DND-41 (cell line): Measurements from ENCODE around the gene PHKB.

Source experiments
- ATAC-seq: fragments of 200-7000 bp; cut with Tn5 transposase; 3 replicates; pipeline ENCODE4 v1.9.1; 2021; ENCODE audit warnings: low read depth; ENCODE audit not compliant: insufficient read depth
- DNase-seq: peaks from one replicate; pipeline ENCODE4 v3.0.0-alpha.2; 2020
- H2AFZ ChIP-seq: 2 replicates; pipeline ENCODE4 v1.6.0; 2012; ENCODE audit warnings: low read depth, low read length
- H3K27ac ChIP-seq: 2 replicates; pipeline ENCODE4 v1.5.1; 2012; ENCODE audit warnings: low read length, inconsistent platforms
- H3K27me3 ChIP-seq: fragments of 200-600 bp; sonication (generic); 2 replicates; pipeline ENCODE4 v1.6.0; 2012; ENCODE audit warnings: low read length, mild to moderate bottlenecking, inconsistent platforms; ENCODE audit not compliant: insufficient read depth, poor library complexity
- H3K36me3 ChIP-seq: 2 replicates; pipeline ENCODE4 v1.5.1; 2012; ENCODE audit warnings: low read length, inconsistent platforms; ENCODE audit not compliant: insufficient read depth
- H3K4me1 ChIP-seq: 2 replicates; pipeline ENCODE4 v1.5.1; 2012; ENCODE audit warnings: mild to moderate bottlenecking, low read length; ENCODE audit not compliant: insufficient read depth
- H3K4me2 ChIP-seq: 2 replicates; pipeline ENCODE4 v1.6.0; 2012; ENCODE audit warnings: mild to moderate bottlenecking, moderate library complexity, low read length, inconsistent platforms; ENCODE audit not compliant: insufficient read depth
- H3K4me3 ChIP-seq, 2 experiments: fragments of 200-600 bp in 1 of 2; shearing (Covaris generic) in 1 of 2; 2 replicates each; pipeline ENCODE4 v1.5.1; 2012 to 2016; ENCODE audit warnings: inconsistent platforms in 2 of 2, low read length in 2 of 2, mild to moderate bottlenecking in 2 of 2, low read depth in 1 of 2, moderate library complexity in 1 of 2
- H3K79me2 ChIP-seq: 2 replicates; pipeline ENCODE4 v1.6.0; 2012; ENCODE audit warnings: low read length, inconsistent platforms; ENCODE audit not compliant: insufficient read depth
- H3K9ac ChIP-seq: 2 replicates; pipeline ENCODE4 v1.6.0; 2012; ENCODE audit warnings: low read depth, mild to moderate bottlenecking, inconsistent platforms, low read length, moderate library complexity
- H3K9me3 ChIP-seq: 2 replicates; pipeline ENCODE4 v1.5.1; 2012; ENCODE audit warnings: low read length, moderate library complexity, mild to moderate bottlenecking, inconsistent platforms; ENCODE audit not compliant: insufficient read depth, severe bottlenecking
- H4K20me1 ChIP-seq: 2 replicates; pipeline ENCODE4 v1.6.0; 2012; ENCODE audit warnings: low read length; ENCODE audit not compliant: insufficient read depth
- EZH2 ChIP-seq: IDR thresholded peaks from 3 replicates; pipeline ENCODE4 v1.6.1; 2012; ENCODE audit warnings: borderline replicate concordance, low read depth, mild to moderate bottlenecking, moderate library complexity, low read length, inconsistent platforms; ENCODE audit not compliant: severe bottlenecking
- TF ChIP-seq, protein P1 (sequence below): IDR thresholded peaks from 2 replicates; pipeline ENCODE4 v1.5.1; 2012; ENCODE audit warnings: borderline replicate concordance, low read length, moderate library complexity, mild to moderate bottlenecking; ENCODE audit not compliant: poor library complexity, severe bottlenecking; ENCODE audit errors: extremely low read depth

Gene PHKB

GRCh38 chr16:47477679-47478078 lies 16.5 kb downstream of the PHKB start:
- DNase-seq, result no peak

GRCh38 chr16:47480410-47480809 lies 19.3 kb downstream of the PHKB start:
- H3K4me3 ChIP-seq, result no peak overlapping the region
- no peak overlapping the region for H3K9ac ChIP-seq
- H2AFZ ChIP-seq, result no peak overlapping the region
- 0 out of 2 replicates have a peak, but pooled peaks cover 6% of the 10 kb centered on the region for H3K36me3 ChIP-seq
- H3K9me3 ChIP-seq, result no peaks in the 10 kb centered on the region
- no peaks in the 10 kb centered on the region for H3K27me3 ChIP-seq
- no peak for ATAC-seq
- peaks cover 23% of the 10 kb centered on the region for H3K79me2 ChIP-seq
- H3K4me1 ChIP-seq, result no peaks in the 10 kb centered on the region
- DNase-seq, result no peak
- H3K27ac ChIP-seq, result no peak overlapping the region
- TF ChIP-seq, protein P1, sequence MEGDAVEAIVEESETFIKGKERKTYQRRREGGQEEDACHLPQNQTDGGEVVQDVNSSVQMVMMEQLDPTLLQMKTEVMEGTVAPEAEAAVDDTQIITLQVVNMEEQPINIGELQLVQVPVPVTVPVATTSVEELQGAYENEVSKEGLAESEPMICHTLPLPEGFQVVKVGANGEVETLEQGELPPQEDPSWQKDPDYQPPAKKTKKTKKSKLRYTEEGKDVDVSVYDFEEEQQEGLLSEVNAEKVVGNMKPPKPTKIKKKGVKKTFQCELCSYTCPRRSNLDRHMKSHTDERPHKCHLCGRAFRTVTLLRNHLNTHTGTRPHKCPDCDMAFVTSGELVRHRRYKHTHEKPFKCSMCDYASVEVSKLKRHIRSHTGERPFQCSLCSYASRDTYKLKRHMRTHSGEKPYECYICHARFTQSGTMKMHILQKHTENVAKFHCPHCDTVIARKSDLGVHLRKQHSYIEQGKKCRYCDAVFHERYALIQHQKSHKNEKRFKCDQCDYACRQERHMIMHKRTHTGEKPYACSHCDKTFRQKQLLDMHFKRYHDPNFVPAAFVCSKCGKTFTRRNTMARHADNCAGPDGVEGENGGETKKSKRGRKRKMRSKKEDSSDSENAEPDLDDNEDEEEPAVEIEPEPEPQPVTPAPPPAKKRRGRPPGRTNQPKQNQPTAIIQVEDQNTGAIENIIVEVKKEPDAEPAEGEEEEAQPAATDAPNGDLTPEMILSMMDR, result no peak
- TF ChIP-seq EZH2, result no peak
- peaks cover 8% of the 10 kb centered on the region; the same call in 1 of the 2 replicates for H4K20me1 ChIP-seq
- H3K4me2 ChIP-seq, result no peak overlapping the region

More at GRCh38 chr16:47477679-47478078, 16.5 kb downstream of the PHKB start:
- H3K79me2 ChIP-seq, result peaks cover 35% of the 10 kb centered on the region
- no peak overlapping the region for H2AFZ ChIP-seq
- H3K4me3 ChIP-seq, result no peak overlapping the region
- peaks cover 8% of the 10 kb centered on the region; the same call in 1 of the 2 replicates for H4K20me1 ChIP-seq
- H3K4me1 ChIP-seq, result no peaks in the 10 kb centered on the region
- no peaks in the 10 kb centered on the region for H3K27me3 ChIP-seq
- no peak for TF ChIP-seq EZH2
- TF ChIP-seq, protein P1, result no peak
- no peaks in the 10 kb centered on the region for H3K9me3 ChIP-seq
- no peak overlapping the region for H3K9ac ChIP-seq
- no peak overlapping the region for H3K27ac ChIP-seq
- ATAC-seq, result no peak
- no peak overlapping the region for H3K4me2 ChIP-seq
- 0 out of 2 replicates have a peak, but pooled peaks cover 6% of the 10 kb centered on the region for H3K36me3 ChIP-seq

GRCh38 chr16:47481698-47482374 lies 20.7 kb downstream of the PHKB start:
- Histone ChIP-seq H2AFZ (no peak overlapping the region), H3K36me3 (0 out of 2 replicates have a peak, but pooled peaks cover 6% of the 10 kb centered on the region), H3K4me1 (no peaks in the 10 kb centered on the region), H3K4me3 (no peak overlapping the region), H3K27me3 (no peaks in the 10 kb centered on the region), H3K4me2 (no peak overlapping the region), H4K20me1 (peaks cover 8% of the 10 kb centered on the region; the same call in 1 of the 2 replicates), H3K79me2 (peaks cover 21% of the 10 kb centered on the region), H3K27ac (no peak overlapping the region), H3K9ac (no peak overlapping the region), H3K9me3 (no peaks in the 10 kb centered on the region)
- no peak for TF ChIP-seq EZH2
- TF ChIP-seq, protein P1, result no peak
- no peak for DNase-seq
- no peak for ATAC-seq
